Cardiac septum (tissue), 1 donor: ENCODE measurements around the gene STX16. TPM values are rescaled to one million over a fixed set of nuclear protein-coding genes. Genes with fewer than 3 reads are reported as not detected.
A peak's percentile ranks its signal among the peaks of the same experiment; 100 is the strongest.

Source experiments
- DNase-seq: peaks from one replicate; pipeline ENCODE4 v3.0.0-alpha.2; 2020; ENCODE audit warnings: low spot score
- intact Hi-C: fragments of 100-400 bp; cut with DNase I; formaldehyde crosslinking; loops from one replicate; pipeline ENCODE4 v1.14.0; 2022
- long read RNA-seq: library from polyadenylated mRNA; unstranded; transcript quantifications from one replicate; pipeline ENCODE4 v2.0.0, GENCODE V29; 2021
- total RNA-seq: library from RNA; stranded (reverse); fragmentation: NEBNext Ultra II Directional; extraction: Animal tissue kit (Norgen Biotek cat#: 25700); gene quantifications from one replicate; pipeline ENCODE4 v1.2.1, GENCODE V29; 2021
- donor health status: DM: no; HTN: no; CAD: no.

STX16 gene
- 33.1 TPM for total RNA-seq
- long read RNA-seq, full-length matches to known transcripts: 13 of 24 reads
- long read RNA-seq, partial matches to known transcripts: 7 of 24 reads
- long read RNA-seq, other reads (novel, unspliced or antisense): 4 of 24 reads

DNA sequence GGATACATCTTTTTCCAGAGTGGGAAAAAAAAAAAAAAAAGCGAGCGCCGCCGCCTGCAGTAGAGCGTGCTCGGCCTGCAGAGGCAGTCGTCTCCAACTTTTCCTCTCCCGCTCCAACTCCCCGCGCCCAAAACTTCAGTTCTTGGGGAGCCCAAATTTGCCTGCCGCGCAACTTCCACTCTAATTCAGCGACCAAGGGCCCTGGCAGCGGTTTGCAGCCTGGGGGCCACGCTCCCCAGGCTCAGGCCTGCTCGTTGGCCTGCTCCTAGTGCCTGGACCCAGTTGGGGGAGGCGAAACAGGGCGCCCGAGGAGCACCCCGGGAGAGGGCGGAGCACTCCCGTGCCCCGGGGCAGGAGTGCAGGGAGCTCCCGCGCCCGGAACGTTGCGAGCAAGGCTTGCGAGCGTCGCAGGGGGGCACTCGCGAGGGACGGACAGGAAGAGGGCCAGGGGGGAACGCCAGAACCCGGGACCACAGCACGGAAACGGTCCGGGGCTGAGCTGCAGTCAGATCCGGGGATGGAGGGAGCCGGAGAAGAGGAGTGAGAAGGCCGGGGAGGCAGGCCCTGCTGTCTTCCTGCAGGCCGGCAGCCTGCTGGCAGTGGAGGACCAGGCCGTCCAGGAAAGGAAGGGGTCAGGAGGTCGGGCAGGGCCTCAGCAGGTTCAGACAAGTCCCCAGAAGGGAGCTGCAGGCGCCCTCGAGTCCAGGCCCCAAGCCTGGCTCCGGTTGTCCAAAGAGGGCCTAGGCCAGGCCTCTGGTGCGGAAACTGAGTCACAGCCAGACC lies at the start of gene STX16:
STX16 (plus strand) TSS at position 508 of the 783 bp plus-strand sequence. CDS start 724 bp downstream, outside the sequence.
- DNase-seq: peak; percentile 95
- intact Hi-C loops: loop anchor here (2.0 to 10.0 kb wide), 4 partner anchors 42 to 414 kb away; partner anchors contain the start of genes GNAS, GNAS-AS1, NPEPL1 and RAB22A

DNA sequence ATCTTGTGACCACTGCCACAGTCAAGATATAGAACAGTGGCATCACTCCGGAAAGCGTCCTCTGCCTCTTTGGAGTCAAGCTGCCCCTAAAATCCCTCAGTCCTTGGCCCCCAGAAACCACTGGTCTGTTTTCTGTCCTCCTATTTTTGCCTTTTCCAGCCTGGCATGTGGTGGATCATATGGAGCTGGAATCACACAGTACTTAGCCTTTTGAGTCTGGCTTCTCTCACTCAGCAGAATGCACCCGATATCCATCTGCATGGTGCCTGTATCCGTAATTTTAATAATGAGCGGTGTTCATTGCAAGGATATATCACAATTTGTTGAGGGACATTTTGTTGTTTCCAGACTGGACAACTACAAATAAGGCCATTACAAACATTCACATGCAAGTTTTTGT lies 49.0 kb upstream of the STX16 start:
- DNase-seq: no peak
- intact Hi-C loops: no loop called here

DNA sequence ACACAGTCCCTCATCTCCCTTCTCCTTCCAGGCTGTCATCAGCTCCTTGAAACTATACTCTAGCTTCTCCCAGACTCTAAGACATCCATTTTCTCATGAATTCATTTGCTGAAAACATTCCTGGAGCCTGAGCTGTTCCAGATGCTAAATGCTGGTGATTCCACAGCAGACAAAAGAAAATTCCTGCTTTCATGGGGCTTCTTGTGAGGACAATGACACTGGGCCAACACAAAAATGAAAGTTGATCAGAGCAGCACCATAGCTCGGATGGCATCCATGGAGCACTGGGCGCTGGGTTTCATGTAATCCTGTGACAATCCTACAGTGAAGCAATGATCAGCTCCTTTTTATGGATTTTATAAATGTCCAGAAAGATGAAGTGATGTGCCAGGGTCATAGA lies 47.4 kb upstream of the STX16 start:
- DNase-seq: no peak
- intact Hi-C loops: no loop called here

DNA sequence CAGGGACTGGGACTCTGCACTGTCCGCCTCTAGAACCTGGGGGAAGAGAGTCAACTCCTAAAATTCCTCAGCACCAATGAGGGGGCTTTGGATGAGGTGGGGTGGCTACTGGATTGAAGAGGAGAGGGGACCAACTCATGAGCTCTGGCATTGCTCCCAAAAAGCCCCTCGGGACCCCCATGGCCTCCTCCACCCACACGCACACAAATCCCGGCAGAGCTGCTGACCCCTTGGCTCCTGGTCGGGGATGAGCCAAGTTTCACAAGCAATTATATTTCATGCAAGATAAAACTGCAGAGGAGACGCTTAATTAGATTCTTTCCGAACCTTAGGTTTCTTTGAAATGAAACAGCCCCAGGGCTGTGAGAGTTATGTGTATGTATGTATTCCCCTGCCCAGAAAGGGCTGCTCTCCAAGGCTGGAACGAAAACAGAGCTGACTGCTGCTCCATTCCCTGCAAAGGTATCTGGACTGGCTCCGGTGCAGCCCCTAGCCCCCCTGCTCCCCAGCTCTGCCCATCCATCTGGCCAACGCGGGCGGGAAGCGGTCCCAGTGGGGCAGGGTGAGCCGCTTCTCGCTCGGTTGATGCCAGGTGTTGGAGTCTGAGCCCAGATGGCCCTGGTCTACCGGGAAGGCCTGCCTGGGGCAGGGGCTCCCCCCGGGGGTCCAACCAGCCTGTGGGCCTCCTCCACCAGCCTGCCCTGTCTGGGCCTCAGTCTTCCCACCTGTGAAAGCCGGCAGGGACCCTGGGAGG lies 46.8 kb upstream of the STX16 start:
- intact Hi-C loops: no loop called here
- no peak for DNase-seq

GRCh38 chr20:58605292-58606065 lies 45.6 kb upstream of the STX16 start:
- DNase-seq: no peak
- intact Hi-C loops: no loop called here

- no peak for DNase-seq
- intact Hi-C loops: no loop called here
Measured at GRCh38 chr20:58606184-58606583, 44.9 kb upstream of the STX16 start.

DNA sequence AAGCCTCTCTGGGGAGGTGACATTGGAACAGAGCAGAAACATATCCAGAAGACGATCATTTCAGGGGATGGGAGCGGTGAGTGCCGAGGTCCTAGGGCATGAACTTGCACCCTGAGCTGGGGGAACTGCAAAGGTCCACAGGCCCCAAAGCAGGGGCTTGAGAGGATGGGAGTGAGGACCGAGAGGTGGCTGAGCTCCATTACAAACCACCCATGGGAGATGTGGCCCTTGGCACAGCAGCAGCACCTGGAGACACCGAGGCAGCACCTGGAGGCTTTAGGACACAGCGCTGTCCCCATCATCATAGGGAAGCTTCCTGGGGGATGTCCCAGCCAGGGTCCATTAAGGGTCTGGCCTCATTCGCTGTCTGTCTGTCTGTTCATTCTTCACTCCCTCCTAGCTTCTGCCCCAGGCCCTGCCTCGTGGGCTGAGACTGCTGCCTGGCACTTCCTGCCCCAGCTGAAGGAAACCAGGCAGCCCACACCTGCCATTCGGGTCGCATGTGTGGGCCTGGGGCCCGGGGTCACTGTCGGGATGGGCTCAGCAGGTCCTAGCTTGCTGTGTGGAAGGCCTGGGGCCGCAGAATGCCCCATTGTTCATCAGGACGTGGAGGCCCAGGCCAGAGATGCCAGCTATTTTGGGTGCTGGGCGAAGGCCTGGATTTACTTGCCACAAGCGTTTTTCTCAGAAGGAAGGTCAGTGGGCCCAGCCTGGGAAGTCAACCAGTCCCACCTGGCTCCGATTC lies 42.8 kb upstream of the STX16 start:
- DNase-seq: no peak
- intact Hi-C loops: no loop called here

- no peak for DNase-seq
- intact Hi-C loops: no loop called here
Measured at GRCh38 chr20:58609026-58609425, 42.1 kb upstream of the STX16 start.

GRCh38 chr20:58610071-58610800 lies 40.8 kb upstream of the STX16 start:
- DNase-seq: no peak
- intact Hi-C loops: no loop called here

DNA sequence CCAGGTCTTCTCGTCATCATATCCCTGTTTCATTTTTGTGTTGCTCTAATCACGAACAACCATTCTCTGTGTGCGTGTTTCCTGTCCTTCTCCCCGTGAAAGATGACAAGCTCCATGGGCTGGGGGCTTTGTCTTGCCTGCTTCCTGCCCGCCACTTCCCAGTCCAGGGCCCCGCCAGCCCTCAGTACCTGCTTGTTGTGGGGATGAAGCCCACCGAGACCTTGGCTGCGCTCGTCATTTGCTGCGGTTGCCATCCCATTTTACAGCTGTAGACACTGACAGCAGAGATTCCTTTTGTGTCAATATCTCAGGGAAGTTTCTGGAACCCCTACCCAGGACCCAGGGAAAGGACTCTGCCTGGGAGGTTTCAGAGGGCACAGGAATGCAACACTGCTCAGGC lies 40.3 kb upstream of the STX16 start:
- DNase-seq: no peak

GRCh38 chr20:58611236-58612030 lies 39.6 kb upstream of the STX16 start:
- intact Hi-C loops: no loop called here
- no peak for DNase-seq

More for the DNA sequence above, 40.3 kb upstream of the STX16 start:
- intact Hi-C loops: no loop called here

- no peak for DNase-seq
- intact Hi-C loops: no loop called here
Measured at GRCh38 chr20:58612121-58612691, 38.9 kb upstream of the STX16 start.

DNA sequence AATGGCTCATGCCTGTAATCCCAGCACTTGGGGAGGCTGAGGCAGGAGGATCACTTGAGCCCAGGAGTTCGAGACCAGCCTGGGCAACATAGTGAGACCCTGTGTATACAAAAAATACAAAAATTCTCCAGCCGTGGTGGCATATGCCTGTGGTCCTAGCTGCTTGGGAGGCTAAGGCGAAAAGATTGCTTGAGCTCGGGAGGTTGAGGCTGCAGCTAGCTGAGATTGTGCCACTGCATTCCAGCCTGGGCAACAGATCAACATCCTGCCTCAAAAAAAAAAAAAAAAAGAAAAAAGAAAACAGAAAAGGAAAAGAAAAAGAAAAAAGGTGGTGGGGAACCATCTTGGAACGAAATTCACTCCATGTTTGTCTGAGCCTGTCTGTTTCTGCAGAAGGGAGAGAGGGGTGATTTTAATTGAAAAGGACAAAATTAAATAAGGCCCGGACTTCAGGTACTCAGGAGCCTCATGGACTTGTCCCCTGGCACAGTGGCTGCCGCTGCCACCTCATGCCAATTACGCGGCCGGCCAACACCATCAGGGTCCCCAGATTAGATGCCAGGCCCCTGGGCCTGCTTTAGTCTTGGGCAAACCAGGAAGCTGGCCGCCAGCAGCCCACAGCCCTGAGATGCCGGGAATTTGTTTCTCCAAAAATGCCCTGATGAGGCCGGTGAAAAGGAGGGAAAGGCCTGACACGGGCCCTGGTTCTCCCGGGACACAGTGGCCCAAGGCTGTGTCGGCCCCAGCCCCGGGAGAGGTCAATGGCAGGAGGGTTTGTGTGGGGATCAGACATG lies 37.8 kb upstream of the STX16 start:
- intact Hi-C loops: no loop called here
- no peak for DNase-seq

GRCh38 chr20:58614366-58614765 lies 36.7 kb upstream of the STX16 start:
- DNase-seq: no peak
- intact Hi-C loops: no loop called here

GRCh38 chr20:58614984-58615760 lies 35.9 kb upstream of the STX16 start:
- DNase-seq: no peak
- intact Hi-C loops: no loop called here

GRCh38 chr20:58616411-58616810 lies 34.7 kb upstream of the STX16 start:
- intact Hi-C loops: no loop called here
- DNase-seq: no peak
